OCI-LY3 (cell line): ENCODE results near the gene CEP350.
"Not testable (repeated sequence)": the region's sequence is repeated elsewhere in the genome, so short reads cannot be mapped to it uniquely, and the experiment has no call there.

Experiments used
- H2AFZ ChIP-seq: fragments of 200-600, 300-600 bp; shearing (Covaris generic); 2 replicates; pipeline ENCODE4 v1.6.0; 2014; ENCODE audit warnings: antibody characterized with exemption, low read depth, low read length
- H3K27ac ChIP-seq: fragments of 200-600, 300-600 bp; sonication (generic); 2 replicates; pipeline ENCODE4 v1.5.1; 2014; ENCODE audit warnings: mild to moderate bottlenecking, low read length, moderate library complexity, mixed read lengths
- H3K27me3 ChIP-seq: fragments of 200-600, 300-600 bp; sonication (generic); 2 replicates; pipeline ENCODE4 v1.6.1; 2014; ENCODE audit warnings: low read depth, low read length, mixed read lengths
- H3K36me3 ChIP-seq: fragments of 200-600, 300-600 bp; sonication (generic); replicated peaks from 2 replicates; pipeline ENCODE3; 2014; ENCODE audit warnings: low read depth, low read length, mixed read lengths
- H3K4me1 ChIP-seq: fragments of 300-600, 200-600 bp; sonication (generic); 2 replicates; pipeline ENCODE4 v1.6.1; 2014; ENCODE audit warnings: low read length, mixed read lengths
- H3K4me2 ChIP-seq: fragments of 200-600, 300-600 bp; sonication (generic); 2 replicates; pipeline ENCODE4 v1.6.1; 2014; ENCODE audit warnings: low read length, mixed read lengths
- H3K4me3 ChIP-seq: fragments of 300-600, 200-600 bp; sonication (generic); 2 replicates; pipeline ENCODE4 v1.5.1; 2014; ENCODE audit warnings: antibody characterized with exemption, mild to moderate bottlenecking, low read length, moderate library complexity
- H3K79me2 ChIP-seq: fragments of 300-600, 200-600 bp; shearing (Covaris generic); 2 replicates; pipeline ENCODE4 v1.6.1; 2014; ENCODE audit warnings: mild to moderate bottlenecking, low read length, mixed read lengths
- H3K9ac ChIP-seq: fragments of 300-600, 200-600 bp; shearing (Covaris generic); 2 replicates; pipeline ENCODE4 v1.6.0; 2014; ENCODE audit warnings: mild to moderate bottlenecking, low read length, moderate library complexity
- H3K9me3 ChIP-seq: fragments of 200-600, 300-600 bp; shearing (Covaris generic); 2 replicates; pipeline ENCODE4 v1.6.1; 2014; ENCODE audit warnings: low read length, mixed read lengths; ENCODE audit not compliant: insufficient read depth
- H4K20me1 ChIP-seq: fragments of 200-600, 300-600 bp; sonication (generic); 2 replicates; pipeline ENCODE4 v1.6.1; 2016; ENCODE audit warnings: low read length, mixed read lengths; ENCODE audit not compliant: insufficient read depth
- EZH2phosphoT487 ChIP-seq: fragments of 200-600 bp; shearing (Covaris generic); IDR thresholded peaks from 2 replicates; pipeline ENCODE4 v1.6.1; 2018; ENCODE audit warnings: antibody characterized with exemption, mixed run types, low read depth
- TF ChIP-seq, protein P1 (sequence below): fragments of 200-600, 300-600 bp; sonication (generic); IDR thresholded peaks from 2 replicates; pipeline ENCODE4 v1.5.1; 2014; ENCODE audit warnings: antibody characterized with exemption, low read length, low read depth

The CEP350 gene

DNA sequence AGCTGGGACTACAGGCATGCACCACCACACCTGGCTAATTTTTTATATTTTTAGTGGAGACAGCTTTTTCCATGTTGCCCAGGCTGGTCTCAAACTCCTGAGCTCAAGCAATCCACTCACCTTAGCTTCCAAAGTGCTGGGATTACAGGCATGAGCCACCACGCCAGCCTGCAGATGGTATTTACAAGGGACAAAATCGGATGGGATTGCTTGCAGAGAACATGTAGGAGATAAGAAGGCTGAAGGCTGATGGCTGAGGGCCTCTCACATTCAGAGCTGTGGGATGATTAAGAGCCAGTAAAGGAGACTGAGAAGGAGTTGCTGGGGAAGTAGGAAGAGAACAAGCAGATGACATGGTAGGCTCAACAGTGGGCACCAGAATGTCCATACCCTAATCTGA is 176.0 kb downstream of the CEP350 start:
- no peak overlapping the region for H3K4me3 ChIP-seq
- peaks cover 20% of the 10 kb centered on the region for H3K27me3 ChIP-seq
- H3K27ac ChIP-seq = no peak overlapping the region
- H2AFZ ChIP-seq = no peak overlapping the region
- no peaks in the 10 kb centered on the region for H3K79me2 ChIP-seq
- no peaks in the 10 kb centered on the region for H3K4me1 ChIP-seq
- no peaks in the 10 kb centered on the region for H4K20me1 ChIP-seq
- H3K36me3 ChIP-seq = no peaks in the 10 kb centered on the region
- TF ChIP-seq, protein P1, sequence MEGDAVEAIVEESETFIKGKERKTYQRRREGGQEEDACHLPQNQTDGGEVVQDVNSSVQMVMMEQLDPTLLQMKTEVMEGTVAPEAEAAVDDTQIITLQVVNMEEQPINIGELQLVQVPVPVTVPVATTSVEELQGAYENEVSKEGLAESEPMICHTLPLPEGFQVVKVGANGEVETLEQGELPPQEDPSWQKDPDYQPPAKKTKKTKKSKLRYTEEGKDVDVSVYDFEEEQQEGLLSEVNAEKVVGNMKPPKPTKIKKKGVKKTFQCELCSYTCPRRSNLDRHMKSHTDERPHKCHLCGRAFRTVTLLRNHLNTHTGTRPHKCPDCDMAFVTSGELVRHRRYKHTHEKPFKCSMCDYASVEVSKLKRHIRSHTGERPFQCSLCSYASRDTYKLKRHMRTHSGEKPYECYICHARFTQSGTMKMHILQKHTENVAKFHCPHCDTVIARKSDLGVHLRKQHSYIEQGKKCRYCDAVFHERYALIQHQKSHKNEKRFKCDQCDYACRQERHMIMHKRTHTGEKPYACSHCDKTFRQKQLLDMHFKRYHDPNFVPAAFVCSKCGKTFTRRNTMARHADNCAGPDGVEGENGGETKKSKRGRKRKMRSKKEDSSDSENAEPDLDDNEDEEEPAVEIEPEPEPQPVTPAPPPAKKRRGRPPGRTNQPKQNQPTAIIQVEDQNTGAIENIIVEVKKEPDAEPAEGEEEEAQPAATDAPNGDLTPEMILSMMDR = no peak
- no peak for TF ChIP-seq EZH2phosphoT487
- H3K9me3 ChIP-seq = no peaks in the 10 kb centered on the region
- H3K9ac ChIP-seq = no peak overlapping the region
- H3K4me2 ChIP-seq = no peak overlapping the region

DNA sequence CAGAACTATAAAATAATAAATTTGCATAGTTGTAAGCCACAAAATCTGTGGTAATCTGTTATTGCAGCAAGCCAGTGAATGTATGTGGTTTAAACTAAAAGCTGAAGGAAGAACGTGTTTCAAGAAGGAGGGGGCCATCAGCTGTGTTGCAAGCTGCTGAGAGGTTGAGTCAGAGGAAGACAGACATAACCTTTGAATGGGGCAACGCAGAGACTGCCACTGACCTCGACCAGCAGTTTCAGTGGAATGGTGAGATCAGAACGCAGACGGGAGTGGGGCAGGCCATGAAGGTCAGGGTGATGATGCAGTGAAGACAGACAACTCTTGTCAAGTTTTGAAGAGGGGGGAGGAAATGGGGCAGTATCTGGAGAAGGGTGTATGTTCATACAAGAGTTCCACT is 176.9 kb downstream of the CEP350 start:
- Histone ChIP-seq H2AFZ (no peak overlapping the region), H4K20me1 (no peaks in the 10 kb centered on the region), H3K79me2 (no peaks in the 10 kb centered on the region), H3K4me2 (no peak overlapping the region), H3K4me1 (no peaks in the 10 kb centered on the region), H3K9me3 (0 out of 2 replicates have a peak, but pooled peaks cover 2% of the 10 kb centered on the region), H3K27ac (no peak overlapping the region), H3K27me3 (peaks cover 22% of the 10 kb centered on the region), H3K36me3 (no peaks in the 10 kb centered on the region), H3K4me3 (no peak overlapping the region), H3K9ac (no peak overlapping the region)
- TF ChIP-seq, protein P1 = no peak
- no peak for TF ChIP-seq EZH2phosphoT487

DNA sequence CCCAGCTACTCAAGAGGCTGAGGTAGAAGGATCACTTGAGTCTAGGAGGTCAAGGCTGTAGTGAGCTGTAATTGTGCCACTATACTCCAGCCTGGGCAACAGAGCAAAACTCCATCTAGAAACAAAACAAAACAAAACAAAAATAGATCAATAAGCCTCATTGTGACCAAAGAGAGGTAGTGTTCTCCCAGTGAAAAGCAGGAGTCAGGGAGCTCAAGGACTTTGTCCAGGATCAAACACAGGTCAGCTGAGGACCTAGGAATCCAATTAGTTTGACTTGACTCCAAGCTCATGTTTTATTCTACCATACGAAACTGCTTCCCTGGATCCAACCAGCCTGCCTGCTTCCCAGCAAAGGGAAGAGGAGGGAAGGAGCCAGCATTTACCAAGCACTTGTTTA is 178.6 kb downstream of the CEP350 start:
- Histone ChIP-seq H3K4me1 (no peaks in the 10 kb centered on the region), H3K9ac (no peak overlapping the region), H3K4me3 (no peak overlapping the region), H3K27ac (no peak overlapping the region), H3K9me3 (0 out of 2 replicates have a peak, but pooled peaks cover 3% of the 10 kb centered on the region), H2AFZ (no peak overlapping the region), H3K79me2 (no peaks in the 10 kb centered on the region), H4K20me1 (no peaks in the 10 kb centered on the region), H3K4me2 (no peak overlapping the region), H3K36me3 (no peaks in the 10 kb centered on the region), H3K27me3 (peaks cover 31% of the 10 kb centered on the region)
- no peak for TF ChIP-seq EZH2phosphoT487
- TF ChIP-seq, protein P1 = no peak

DNA sequence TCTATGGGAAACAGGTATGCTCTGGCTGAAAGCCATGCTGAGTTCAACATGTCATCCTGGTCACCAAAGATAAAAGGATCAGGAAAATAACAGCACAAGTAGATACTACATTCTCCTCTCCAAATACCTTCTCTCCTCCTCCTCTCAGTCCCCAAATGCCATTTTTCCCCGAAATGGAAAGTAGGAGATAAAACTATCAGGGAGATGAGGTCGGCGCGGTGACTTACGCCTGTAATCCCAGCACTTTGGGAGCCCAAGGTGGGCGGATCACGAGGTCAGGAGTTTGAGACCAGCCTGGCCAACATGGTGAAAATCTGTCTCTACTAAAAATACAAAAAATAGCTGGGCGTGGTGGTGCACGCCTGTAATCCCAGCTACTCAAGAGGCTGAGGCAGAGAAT is 179.1 kb downstream of the CEP350 start:
- H3K4me2 ChIP-seq, H3K79me2 ChIP-seq, H3K4me1 ChIP-seq, H3K9me3 ChIP-seq, H3K27ac ChIP-seq, H3K9ac ChIP-seq, H2AFZ ChIP-seq, H4K20me1 ChIP-seq, H3K36me3 ChIP-seq, H3K4me3 ChIP-seq: not testable (repeated sequence)
- H3K27me3 ChIP-seq = peaks cover 31% of the 10 kb centered on the region

DNA sequence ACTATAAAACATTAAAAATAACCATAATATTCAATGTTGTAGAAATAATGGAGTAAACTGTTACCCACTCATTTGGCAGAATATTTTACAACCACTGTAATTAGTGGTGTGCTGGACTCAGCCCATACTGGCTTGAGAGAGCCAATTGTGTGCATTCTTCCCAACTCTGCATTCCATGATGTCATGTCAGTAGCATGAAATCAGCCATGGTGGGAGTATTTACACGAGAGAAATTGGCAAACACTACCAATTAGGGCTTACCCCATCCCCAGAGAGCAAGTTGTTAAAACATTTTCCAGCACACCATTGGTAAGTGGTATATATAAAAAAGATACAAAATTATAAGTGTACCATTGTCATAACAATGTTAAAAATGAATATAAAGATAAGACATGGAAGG is 180.9 kb downstream of the CEP350 start:
- Histone ChIP-seq H3K27me3 (peaks cover 31% of the 10 kb centered on the region), H3K27ac (no peak overlapping the region), H3K9me3 (0 out of 2 replicates have a peak, but pooled peaks cover 3% of the 10 kb centered on the region), H4K20me1 (no peaks in the 10 kb centered on the region), H3K4me1 (no peaks in the 10 kb centered on the region), H3K4me3 (no peak overlapping the region), H2AFZ (no peak overlapping the region), H3K9ac (no peak overlapping the region), H3K36me3 (no peaks in the 10 kb centered on the region), H3K79me2 (no peaks in the 10 kb centered on the region), H3K4me2 (no peak overlapping the region)
- TF ChIP-seq EZH2phosphoT487 = no peak
- TF ChIP-seq, protein P1 = no peak
